ENCODE measurements around the gene RELL2. TPM values are rescaled to one million over a fixed set of nuclear protein-coding genes. Genes with fewer than 3 reads are reported as not detected.

Gene RELL2
- total RNA-seq, 2 donors from 2014 or later = 3.1 to 6.2 TPM

- Histone ChIP-seq H3K27ac (ENCODE audit: low read depth, low read length) (no peak overlapping the region), H3K9ac (ENCODE audit: extremely low read depth, low read length, poor library complexity, severe bottlenecking) (no peak overlapping the region), H3K9me3 (ENCODE audit: control insufficient read depth, low read length) (no peaks in the 10 kb centered on the region), H3K4me1 (ENCODE audit: control insufficient read depth, insufficient read depth, low read length) (no peaks in the 10 kb centered on the region), H3K4me3 (ENCODE audit: low read length) (no peak overlapping the region), H3K36me3 (ENCODE audit: control insufficient read depth, insufficient read depth, low read length) (no peaks in the 10 kb centered on the region), H3K27me3 (ENCODE audit: control insufficient read depth, insufficient read depth, low read length, poor library complexity, severe bottlenecking) (no peaks in the 10 kb centered on the region)
- H3K27me3 Mint-ChIP-seq (ENCODE audit: insufficient read depth) = no peaks in the 10 kb centered on the region
- H3K4me1 Mint-ChIP-seq = no peaks in the 10 kb centered on the region
- H3K9me3 Mint-ChIP-seq = no peaks in the 10 kb centered on the region
- TF ChIP-seq, protein P1, sequence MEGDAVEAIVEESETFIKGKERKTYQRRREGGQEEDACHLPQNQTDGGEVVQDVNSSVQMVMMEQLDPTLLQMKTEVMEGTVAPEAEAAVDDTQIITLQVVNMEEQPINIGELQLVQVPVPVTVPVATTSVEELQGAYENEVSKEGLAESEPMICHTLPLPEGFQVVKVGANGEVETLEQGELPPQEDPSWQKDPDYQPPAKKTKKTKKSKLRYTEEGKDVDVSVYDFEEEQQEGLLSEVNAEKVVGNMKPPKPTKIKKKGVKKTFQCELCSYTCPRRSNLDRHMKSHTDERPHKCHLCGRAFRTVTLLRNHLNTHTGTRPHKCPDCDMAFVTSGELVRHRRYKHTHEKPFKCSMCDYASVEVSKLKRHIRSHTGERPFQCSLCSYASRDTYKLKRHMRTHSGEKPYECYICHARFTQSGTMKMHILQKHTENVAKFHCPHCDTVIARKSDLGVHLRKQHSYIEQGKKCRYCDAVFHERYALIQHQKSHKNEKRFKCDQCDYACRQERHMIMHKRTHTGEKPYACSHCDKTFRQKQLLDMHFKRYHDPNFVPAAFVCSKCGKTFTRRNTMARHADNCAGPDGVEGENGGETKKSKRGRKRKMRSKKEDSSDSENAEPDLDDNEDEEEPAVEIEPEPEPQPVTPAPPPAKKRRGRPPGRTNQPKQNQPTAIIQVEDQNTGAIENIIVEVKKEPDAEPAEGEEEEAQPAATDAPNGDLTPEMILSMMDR (conservative IDR thresholded peaks at IDR 0.05) = no peak
- peaks cover 50% of the 10 kb centered on the region for H3K36me3 Mint-ChIP-seq (ENCODE audit: low read depth)
- WGBS, 2 experiments (ENCODE audit: insufficient coverage in 1 of 2, insufficient read length in 1 of 2) = 91 to 92% methylated on average over 2 to 7 of the region's 8 CpGs
- DNase-seq = no peak
- no peak overlapping the region for H3K27ac Mint-ChIP-seq
- H3K4me3 Mint-ChIP-seq = no peak overlapping the region
These were observed 26.7 kb downstream of the RELL2 start for GRCh38 chr5:141663506-141663905.

- no peaks in the 10 kb centered on the region for H3K27me3 Mint-ChIP-seq (ENCODE audit: insufficient read depth)
- H3K9me3 Mint-ChIP-seq = no peaks in the 10 kb centered on the region
- no peak overlapping the region for H3K27ac Mint-ChIP-seq
- TF ChIP-seq, protein P1 (conservative IDR thresholded peaks at IDR 0.05) = peak; percentile 93
- no peak overlapping the region for H3K4me3 Mint-ChIP-seq
- WGBS, 2 experiments (ENCODE audit: insufficient coverage in 1 of 2, insufficient read length in 1 of 2) = 47 to 62% methylated on average over 7 to 13 of the region's 13 CpGs
- peaks cover 51% of the 10 kb centered on the region for H3K36me3 Mint-ChIP-seq (ENCODE audit: low read depth)
- no peaks in the 10 kb centered on the region for H3K4me1 ChIP-seq (ENCODE audit: control insufficient read depth, insufficient read depth, low read length)
- no peak overlapping the region for H3K9ac ChIP-seq (ENCODE audit: extremely low read depth, low read length, poor library complexity, severe bottlenecking)
- H3K4me3 ChIP-seq (ENCODE audit: low read length) = no peak overlapping the region
- no peaks in the 10 kb centered on the region for H3K36me3 ChIP-seq (ENCODE audit: control insufficient read depth, insufficient read depth, low read length)
- H3K27ac ChIP-seq (ENCODE audit: low read depth, low read length) = no peak overlapping the region
- no peaks in the 10 kb centered on the region for H3K9me3 ChIP-seq (ENCODE audit: control insufficient read depth, low read length)
- no peaks in the 10 kb centered on the region for H3K27me3 ChIP-seq (ENCODE audit: control insufficient read depth, insufficient read depth, low read length, poor library complexity, severe bottlenecking)
- DNase-seq = peak; percentile 96
- H3K4me1 Mint-ChIP-seq = no peaks in the 10 kb centered on the region
These were observed 28.1 kb downstream of the RELL2 start for GRCh38 chr5:141664733-141665461.

DNA sequence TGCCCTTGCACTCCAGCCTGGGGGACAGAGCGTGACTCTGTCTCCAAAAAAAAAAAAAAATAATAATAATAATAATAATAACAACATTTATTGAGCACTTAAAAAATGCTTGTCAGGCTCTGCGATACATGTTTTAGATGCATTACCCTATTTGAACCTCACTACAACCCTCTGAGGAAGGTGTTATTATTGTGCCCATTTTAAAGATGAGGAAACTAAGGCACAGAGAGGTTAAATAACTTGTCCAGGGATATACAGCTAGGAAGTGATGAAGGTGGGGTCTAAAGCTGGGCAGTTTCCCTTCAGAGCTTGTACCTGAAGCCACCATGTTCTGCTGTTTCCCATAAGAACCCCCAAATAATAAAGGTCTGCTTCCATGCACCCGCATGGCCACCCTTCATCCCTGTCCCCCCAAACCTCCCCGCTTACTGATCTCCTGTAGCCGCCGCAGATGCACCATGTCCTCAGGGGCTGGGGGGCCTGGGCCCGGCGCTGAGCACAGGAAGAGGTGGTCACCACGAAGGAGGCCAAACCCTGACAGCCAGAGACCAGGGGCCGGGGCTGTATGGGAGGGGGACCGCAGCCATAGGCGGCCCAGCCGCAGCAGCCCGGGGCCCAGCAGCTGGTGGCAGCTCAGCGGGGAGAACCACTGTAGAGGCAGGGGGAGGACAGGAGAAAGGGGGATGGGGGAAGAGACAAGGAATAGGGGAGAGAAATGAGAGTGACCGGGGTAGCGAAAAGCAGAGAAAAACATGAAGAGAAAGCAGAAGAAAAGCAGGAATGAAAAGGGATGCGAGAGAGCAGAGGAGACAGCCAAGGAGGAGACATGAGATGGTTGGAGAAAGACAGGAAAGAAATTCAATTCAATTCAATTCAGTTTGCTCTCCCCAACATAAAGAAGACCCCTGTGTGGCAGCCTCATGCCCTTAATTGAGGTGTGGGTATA lies 29.5 kb downstream of the RELL2 start:
- H3K4me3 Mint-ChIP-seq = no peak overlapping the region
- WGBS, 2 experiments (ENCODE audit: insufficient coverage in 1 of 2, insufficient read length in 1 of 2) = 87 to 98% methylated on average over 10 to 17 of the region's 18 CpGs
- no peaks in the 10 kb centered on the region for H3K9me3 Mint-ChIP-seq
- H3K4me3 ChIP-seq (ENCODE audit: low read length) = no peak overlapping the region
- peaks cover 42% of the 10 kb centered on the region for H3K36me3 Mint-ChIP-seq (ENCODE audit: low read depth)
- H3K27me3 ChIP-seq (ENCODE audit: control insufficient read depth, insufficient read depth, low read length, poor library complexity, severe bottlenecking) = no peaks in the 10 kb centered on the region
- DNase-seq = no peak
- no peak overlapping the region for H3K27ac Mint-ChIP-seq
- no peaks in the 10 kb centered on the region for H3K4me1 ChIP-seq (ENCODE audit: control insufficient read depth, insufficient read depth, low read length)
- H3K9ac ChIP-seq (ENCODE audit: extremely low read depth, low read length, poor library complexity, severe bottlenecking) = no peak overlapping the region
- no peaks in the 10 kb centered on the region for H3K9me3 ChIP-seq (ENCODE audit: control insufficient read depth, low read length)
- H3K27ac ChIP-seq (ENCODE audit: low read depth, low read length) = no peak overlapping the region
- H3K36me3 ChIP-seq (ENCODE audit: control insufficient read depth, insufficient read depth, low read length) = no peaks in the 10 kb centered on the region
- TF ChIP-seq, protein P1 (conservative IDR thresholded peaks at IDR 0.05) = no peak
- H3K4me1 Mint-ChIP-seq = no peaks in the 10 kb centered on the region
- H3K27me3 Mint-ChIP-seq (ENCODE audit: insufficient read depth) = no peaks in the 10 kb centered on the region

Data from endodermal cell (in vitro differentiated cells).